Measurements from ENCODE around the gene EXOC6.
A peak's percentile ranks its signal among the peaks of the same experiment; 100 is the strongest.

Gene EXOC6

GRCh38 chr10:92800134-92800733 is 48.1 kb upstream of the EXOC6 start:
- no peak overlapping the region for H3K4me3 ChIP-seq (replicated peaks; ENCODE audit: insufficient read depth, low read length)
- DNase-seq (ENCODE audit: low read depth in 1 of 2, low spot score in 1 of 2): peak in 1 of 2 experiments; percentile 21
- H3K27ac ChIP-seq (replicated peaks): no peak overlapping the region
- TF ChIP-seq SPI1 (IDR thresholded peaks at IDR 0.05; ENCODE audit: borderline replicate concordance, low read depth) (no peak), CTCF (IDR thresholded peaks at IDR 0.05; ENCODE audit: insufficient read depth, low read length) (no peak)
- H3K27me3 ChIP-seq (ENCODE audit: insufficient read depth, poor library complexity, severe bottlenecking): no peaks in the 10 kb centered on the region

GRCh38 chr10:92801978-92802872 is 46.1 kb upstream of the EXOC6 start:
- no peaks in the 10 kb centered on the region for H3K27me3 ChIP-seq (ENCODE audit: insufficient read depth, poor library complexity, severe bottlenecking)
- H3K4me3 ChIP-seq (replicated peaks; ENCODE audit: insufficient read depth, low read length): no peak overlapping the region
- TF ChIP-seq REST (IDR thresholded peaks at IDR 0.05; ENCODE audit: insufficient replicate concordance, low read depth): no peak
- TF ChIP-seq SPI1 (IDR thresholded peaks at IDR 0.05; ENCODE audit: borderline replicate concordance, low read depth): no peak
- no peak for TF ChIP-seq POLR2AphosphoS5 (IDR thresholded peaks at IDR 0.05; ENCODE audit: low read depth)
- TF ChIP-seq GABPA (IDR thresholded peaks at IDR 0.05; ENCODE audit: low read depth): no peak
- TF ChIP-seq CTCF (IDR thresholded peaks at IDR 0.05; ENCODE audit: insufficient read depth, low read length): no peak
- H3K27ac ChIP-seq (replicated peaks): no peak overlapping the region
- no peak for DNase-seq (ENCODE audit: low read depth in 1 of 2, low spot score in 1 of 2)

- H3K27ac ChIP-seq (replicated peaks): no peak overlapping the region
- DNase-seq (ENCODE audit: low read depth in 1 of 2, low spot score in 1 of 2): no peak
- no peak for TF ChIP-seq SPI1 (IDR thresholded peaks at IDR 0.05; ENCODE audit: borderline replicate concordance, low read depth)
- TF ChIP-seq REST (IDR thresholded peaks at IDR 0.05; ENCODE audit: insufficient replicate concordance, low read depth): no peak
- no peak for TF ChIP-seq POLR2AphosphoS5 (IDR thresholded peaks at IDR 0.05; ENCODE audit: low read depth)
- no peak for TF ChIP-seq CTCF (IDR thresholded peaks at IDR 0.05; ENCODE audit: insufficient read depth, low read length)
- no peak for TF ChIP-seq GABPA (IDR thresholded peaks at IDR 0.05; ENCODE audit: low read depth)
- no peak overlapping the region for H3K4me3 ChIP-seq (replicated peaks; ENCODE audit: insufficient read depth, low read length)
- H3K27me3 ChIP-seq (ENCODE audit: insufficient read depth, poor library complexity, severe bottlenecking): no peaks in the 10 kb centered on the region
These were observed 38.5 kb upstream of the EXOC6 start for GRCh38 chr10:92809840-92810239.

Data from HL-60 (cell line).